ENCODE data around the gene SMARCC2. TPM values are rescaled to one million over a fixed set of nuclear protein-coding genes. Genes with fewer than 3 reads are reported as not detected.

SMARCC2 gene
- total and polyA plus RNA-seq, 9 donors = 57.9 to 172 (median 117) TPM

DNA sequence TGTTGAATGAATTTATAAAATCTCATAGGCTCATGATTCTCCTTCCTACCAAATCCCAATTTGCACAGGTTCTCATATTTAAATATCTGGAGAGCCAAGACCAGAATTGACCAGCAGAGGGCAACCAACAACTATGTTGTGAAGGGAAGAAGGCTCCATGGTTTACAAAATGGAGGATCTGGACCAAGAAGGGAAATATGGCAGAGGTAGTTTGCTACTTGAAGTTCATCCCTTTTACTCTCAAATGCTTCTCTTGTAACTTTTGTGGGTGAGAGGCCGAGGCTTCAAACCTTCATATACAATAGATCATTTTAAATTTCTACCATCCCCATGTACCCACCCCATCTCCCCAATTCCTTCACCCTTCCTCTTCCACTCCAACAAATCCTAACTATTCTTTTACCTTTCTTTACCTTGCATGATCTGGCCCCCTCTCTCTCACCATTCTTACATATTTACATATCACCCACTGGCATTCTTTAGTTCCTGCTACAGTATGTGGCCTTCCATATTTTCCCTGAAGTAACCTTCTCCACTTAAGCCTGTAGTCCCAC, 3.8 kb upstream of the SMARCC2 start:
- Histone ChIP-seq H3K36me3 (no peaks in the 10 kb centered on the region), H3K27ac (no peak overlapping the region), H3K27me3 (no peaks in the 10 kb centered on the region), H3K4me3 (no peak overlapping the region), H3K9me3 (no peaks in the 10 kb centered on the region), H3K4me1 (ENCODE audit: insufficient read depth) (peaks cover 4% of the 10 kb centered on the region)
- intact Hi-C loops (cut with DNase I) = loop anchor here in 3 of 4 donors (5.0 to 10.0 kb wide), 4 partner anchors 34 to 272 kb away; partner anchors contain the start of genes SLC39A5 (in 1 of the 3) and SPRYD4 (in 1 of the 3)
- TF ChIP-seq EP300 (IDR thresholded peaks at IDR 0.05) = no peak
- TF ChIP-seq POLR2A (IDR thresholded peaks at IDR 0.05) = no peak
- TF ChIP-seq, protein P1, sequence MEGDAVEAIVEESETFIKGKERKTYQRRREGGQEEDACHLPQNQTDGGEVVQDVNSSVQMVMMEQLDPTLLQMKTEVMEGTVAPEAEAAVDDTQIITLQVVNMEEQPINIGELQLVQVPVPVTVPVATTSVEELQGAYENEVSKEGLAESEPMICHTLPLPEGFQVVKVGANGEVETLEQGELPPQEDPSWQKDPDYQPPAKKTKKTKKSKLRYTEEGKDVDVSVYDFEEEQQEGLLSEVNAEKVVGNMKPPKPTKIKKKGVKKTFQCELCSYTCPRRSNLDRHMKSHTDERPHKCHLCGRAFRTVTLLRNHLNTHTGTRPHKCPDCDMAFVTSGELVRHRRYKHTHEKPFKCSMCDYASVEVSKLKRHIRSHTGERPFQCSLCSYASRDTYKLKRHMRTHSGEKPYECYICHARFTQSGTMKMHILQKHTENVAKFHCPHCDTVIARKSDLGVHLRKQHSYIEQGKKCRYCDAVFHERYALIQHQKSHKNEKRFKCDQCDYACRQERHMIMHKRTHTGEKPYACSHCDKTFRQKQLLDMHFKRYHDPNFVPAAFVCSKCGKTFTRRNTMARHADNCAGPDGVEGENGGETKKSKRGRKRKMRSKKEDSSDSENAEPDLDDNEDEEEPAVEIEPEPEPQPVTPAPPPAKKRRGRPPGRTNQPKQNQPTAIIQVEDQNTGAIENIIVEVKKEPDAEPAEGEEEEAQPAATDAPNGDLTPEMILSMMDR (IDR thresholded peaks at IDR 0.05) = peak; percentile 60 to 70 (median 69)
- 52 to 78% (median 72%) methylated on average over 1 of the region's 1 CpG for WGBS, 3 donors
- peak in 4 of 5 donors; percentile 60 to 84 (median 74) for DNase-seq

DNA sequence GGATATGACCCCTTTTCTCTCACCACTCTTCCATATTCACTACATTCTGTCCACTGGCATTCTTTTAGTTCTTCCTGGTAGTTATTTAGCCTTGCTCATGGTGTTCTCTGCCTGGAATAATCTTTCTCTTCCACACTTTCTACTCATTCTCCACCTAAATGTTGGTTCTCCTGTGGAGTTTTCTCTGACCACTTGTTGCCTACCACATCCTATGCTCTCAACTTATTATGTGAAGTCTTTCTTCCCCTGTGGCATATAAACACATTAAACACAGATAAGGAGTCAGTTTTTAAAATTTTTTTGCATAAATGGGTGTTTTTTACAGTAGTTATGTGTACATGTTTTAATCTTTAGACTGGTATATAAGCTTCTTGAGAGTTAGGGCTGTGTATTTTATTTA, 3.3 kb upstream of the SMARCC2 start:
- Histone ChIP-seq H3K4me1 (ENCODE audit: insufficient read depth) (peaks cover 4% of the 10 kb centered on the region), H3K4me3 (no peak overlapping the region), H3K9me3 (no peaks in the 10 kb centered on the region), H3K27ac (no peak overlapping the region), H3K27me3 (no peaks in the 10 kb centered on the region), H3K36me3 (no peaks in the 10 kb centered on the region)
- DNase-seq = no peak
- TF ChIP-seq POLR2A (IDR thresholded peaks at IDR 0.05) (no peak), EP300 (IDR thresholded peaks at IDR 0.05) (no peak)
- TF ChIP-seq, protein P1 (IDR thresholded peaks at IDR 0.05) = no peak
- intact Hi-C loops (cut with DNase I) = loop anchor here in 3 of 4 donors (5.0 to 10.0 kb wide), 4 partner anchors 35 to 272 kb away; partner anchors contain the start of genes SLC39A5 (in 1 of the 3) and SPRYD4 (in 1 of the 3)

DNA sequence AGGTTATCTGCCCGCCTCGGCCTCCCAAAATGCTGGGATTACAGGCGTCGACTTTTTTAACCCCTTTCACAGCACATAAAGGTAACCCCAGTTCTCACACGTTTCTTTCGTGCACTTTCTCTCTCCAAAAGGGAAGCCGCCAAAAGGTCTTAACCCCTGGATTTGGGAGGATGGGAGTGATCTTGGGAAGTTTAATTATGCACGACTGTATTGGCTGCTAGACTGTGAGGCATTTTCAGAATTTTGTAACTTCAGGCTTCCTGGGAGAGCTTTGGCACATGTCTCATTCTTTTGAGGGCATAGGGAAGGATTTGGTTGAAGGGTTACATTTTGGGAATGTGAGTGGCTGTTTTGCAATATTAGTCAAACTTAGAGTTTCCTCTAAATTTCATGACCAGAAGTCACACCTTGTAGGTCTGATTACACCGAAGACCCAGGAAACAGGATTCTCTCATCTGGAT, 1.4 kb upstream of the SMARCC2 start:
- TF ChIP-seq POLR2A (IDR thresholded peaks at IDR 0.05) = no peak
- TF ChIP-seq, protein P1 (IDR thresholded peaks at IDR 0.05) = no peak
- no peak for TF ChIP-seq EP300 (IDR thresholded peaks at IDR 0.05)
- WGBS, 3 donors = 13 to 15% (median 14%) methylated on average over 9 of the region's 9 CpGs
- Histone ChIP-seq H3K27ac (peak overlapping the region; percentile 83 to 89), H3K9me3 (no peaks in the 10 kb centered on the region), H3K36me3 (no peaks in the 10 kb centered on the region), H3K4me1 (ENCODE audit: insufficient read depth) (peaks cover 3% of the 10 kb centered on the region), H3K27me3 (no peaks in the 10 kb centered on the region), H3K4me3 (peak overlapping the region; percentile 57)
- DNase-seq = peak in 1 of 5 donors; percentile 27
- intact Hi-C loops (cut with DNase I) = loop anchor here in 3 of 4 donors (2.0 to 10.0 kb wide), 6 partner anchors 32 to 274 kb away; partner anchors contain the start of genes MYL6 (in 1 of the 3), SLC39A5 (in 1 of the 3), SPRYD4 (in 1 of the 3) and ZC3H10 (in 1 of the 3)

DNA sequence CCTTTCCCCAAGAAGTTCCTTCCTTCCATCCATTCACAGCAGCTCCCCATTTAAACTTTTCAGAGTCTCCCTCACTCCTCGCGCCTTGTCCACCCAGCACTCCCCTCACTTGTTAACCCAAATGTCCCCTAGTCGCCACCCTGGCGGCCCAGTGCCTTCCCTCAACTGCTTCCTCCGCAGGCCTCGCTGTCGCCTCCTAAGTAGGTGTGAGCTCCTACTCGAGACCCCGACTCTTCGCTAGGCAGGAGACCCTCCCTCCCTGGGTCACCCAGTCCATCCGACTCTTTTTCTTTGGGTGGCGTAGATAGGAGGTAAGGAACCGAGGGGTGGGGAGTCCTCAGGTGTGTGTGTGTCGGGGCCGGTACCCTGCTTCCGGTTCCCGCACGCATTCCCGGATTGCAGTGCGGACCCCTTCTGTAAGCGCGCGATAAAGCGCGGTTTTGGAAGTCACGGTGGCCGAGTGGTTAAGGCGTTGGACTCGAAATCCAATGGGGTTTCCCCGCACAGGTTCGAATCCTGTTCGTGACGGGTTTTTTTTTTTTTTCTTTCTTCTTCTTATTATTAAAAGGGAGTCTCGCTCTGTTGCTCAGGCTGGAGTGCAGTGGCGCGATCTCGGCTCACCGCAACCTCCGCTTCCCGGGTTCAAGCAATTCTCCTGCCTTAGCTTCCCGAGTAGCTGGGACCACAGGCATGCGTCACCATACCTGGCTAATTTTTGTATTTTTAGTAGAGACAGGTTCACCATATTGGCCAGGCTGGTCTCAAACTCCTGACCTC, 823 bp upstream of the SMARCC2 start:
- 1% methylated on average over 42 of the region's 42 CpGs for WGBS, 3 donors
- intact Hi-C loops (cut with DNase I) = loop anchor here (2.0 to 10.0 kb wide), 8 partner anchors 31 to 275 kb away; partner anchors contain the start of genes ESYT1 (in 1 of the 4), MYL6 (in 1 of the 4), SLC39A5 (in 1 of the 4) and SPRYD4 (in 1 of the 4)
- no peak for TF ChIP-seq POLR2A (IDR thresholded peaks at IDR 0.05)
- TF ChIP-seq, protein P1 (IDR thresholded peaks at IDR 0.05) = peak in 1 of 3 donors; percentile 16

More for the DNA sequence above, 823 bp upstream of the SMARCC2 start:
- Histone ChIP-seq H3K4me1 (ENCODE audit: insufficient read depth) (peaks cover 3% of the 10 kb centered on the region), H3K36me3 (no peaks in the 10 kb centered on the region), H3K9me3 (no peaks in the 10 kb centered on the region), H3K27ac (peak overlapping the region; percentile 83 to 89), H3K4me3 (peak overlapping the region; percentile 57), H3K27me3 (no peaks in the 10 kb centered on the region)
- DNase-seq = peak; percentile 86 to 94 (median 90)

Data from ovary (tissue), 9 donors.